ENCODE measurements around the gene CCDC57.

The CCDC57 gene

GRCh38 chr17:82100502-82101298 is 111.9 kb downstream of the CCDC57 start:
- 93% methylated on average over 22 of the region's 35 CpGs for WGBS (ENCODE audit: insufficient coverage)
- no peaks in the 10 kb centered on the region for H3K9me3 ChIP-seq (ENCODE audit: control extremely low read depth in 1 of 5, control insufficient read depth in 4 of 5, insufficient read depth in 2 of 5, low read depth in 1 of 5, low read length in 4 of 5)
- CTCF ChIA-PET = no interaction called here
- H3K4me3 ChIP-seq (ENCODE audit: control insufficient read depth in 1 of 7, extremely low read depth in 1 of 7, insufficient read depth in 4 of 7, low read depth in 2 of 7, low read length in 6 of 7) = no peak overlapping the region
- peaks cover 0 to 48% (median 30%) of the 10 kb centered on the region in 4 experiments for H3K4me1 ChIP-seq (ENCODE audit: control extremely low read depth in 1 of 4, control insufficient read depth in 4 of 4, insufficient read depth in 4 of 4, low read length in 3 of 4)
- no peak overlapping the region for H3K27ac ChIP-seq (ENCODE audit: insufficient read depth in 1 of 2, low read depth in 1 of 2, low read length in 2 of 2, poor library complexity in 1 of 2, severe bottlenecking in 2 of 2)
- no peak for DNase-seq
- POLR2A ChIA-PET = no interaction called here
- peaks cover 0 to 22% (median 7%) of the 10 kb centered on the region in 4 experiments for H3K36me3 ChIP-seq (ENCODE audit: control insufficient read depth in 4 of 4, insufficient read depth in 4 of 4, low read length in 3 of 4)
- H3K27me3 ChIP-seq (replicated peaks in 2 of 5; ENCODE audit: control insufficient read depth in 4 of 5, insufficient read depth in 5 of 5, low read length in 4 of 5) = no peaks in the 10 kb centered on the region

- ChIA-PET POLR2A (interaction anchor here (0.7 kb wide), 2 partner anchors 62 to 176 kb away, joined by 3 to 4 read pairs; partner anchors contain the start of gene DCXR), CTCF (interaction anchor here (1.0 to 2.1 kb wide), 3 partner anchors 8 to 18 kb away, joined by 3 to 6 read pairs (median 4); no protein-coding TSS in a partner anchor)
- peaks cover 0 to 31% (median 15%) of the 10 kb centered on the region in 4 experiments for H3K36me3 ChIP-seq (ENCODE audit: control insufficient read depth in 4 of 4, insufficient read depth in 4 of 4, low read length in 3 of 4)
- peak overlapping the region; percentile 40 to 80 (median 67) for H3K4me3 ChIP-seq (ENCODE audit: control insufficient read depth in 1 of 7, extremely low read depth in 1 of 7, insufficient read depth in 4 of 7, low read depth in 2 of 7, low read length in 6 of 7)
- H3K27me3 ChIP-seq (replicated peaks in 2 of 5; ENCODE audit: control insufficient read depth in 4 of 5, insufficient read depth in 5 of 5, low read length in 4 of 5) = no peaks in the 10 kb centered on the region
- WGBS (ENCODE audit: insufficient coverage) = 8% methylated on average over 69 of the region's 80 CpGs
- H3K4me1 ChIP-seq (ENCODE audit: control extremely low read depth in 1 of 4, control insufficient read depth in 4 of 4, insufficient read depth in 4 of 4, low read length in 3 of 4) = peaks cover 0 to 43% (median 25%) of the 10 kb centered on the region in 4 experiments
- DNase-seq = peak; percentile 11 to 26 (median 21)
- H3K27ac ChIP-seq (ENCODE audit: insufficient read depth in 1 of 2, low read depth in 1 of 2, low read length in 2 of 2, poor library complexity in 1 of 2, severe bottlenecking in 2 of 2) = peak overlapping the region; percentile 25 to 68
- H3K9me3 ChIP-seq (ENCODE audit: control extremely low read depth in 1 of 5, control insufficient read depth in 4 of 5, insufficient read depth in 2 of 5, low read depth in 1 of 5, low read length in 4 of 5) = no peaks in the 10 kb centered on the region
Measured at GRCh38 chr17:82098939-82099763, 113.5 kb downstream of the CCDC57 start.

- peak within 1 kb of the TSS; percentile 56 to 89 (median 75) for H3K4me3 ChIP-seq (ENCODE audit: control insufficient read depth in 1 of 7, extremely low read depth in 1 of 7, insufficient read depth in 4 of 7, low read depth in 2 of 7, low read length in 6 of 7)
- H3K4me1 ChIP-seq (ENCODE audit: control extremely low read depth in 1 of 4, control insufficient read depth in 4 of 4, insufficient read depth in 4 of 4, low read length in 3 of 4) = peaks cover 0 to 43% (median 25%) of the 10 kb centered on the region in 4 experiments
- peaks cover 0 to 37% (median 20%) of the 10 kb centered on the region in 4 experiments for H3K36me3 ChIP-seq (ENCODE audit: control insufficient read depth in 4 of 4, insufficient read depth in 4 of 4, low read length in 3 of 4)
- CTCF ChIA-PET = interaction anchor here (1.0 to 2.1 kb wide), 3 partner anchors 9 to 18 kb away, joined by 3 to 6 read pairs (median 4); no protein-coding TSS in a partner anchor
- peak within 1 kb of the TSS; percentile 25 to 75 for H3K27ac ChIP-seq (ENCODE audit: insufficient read depth in 1 of 2, low read depth in 1 of 2, low read length in 2 of 2, poor library complexity in 1 of 2, severe bottlenecking in 2 of 2)
- 0% methylated on average over 114 of the region's 124 CpGs for WGBS (ENCODE audit: insufficient coverage)
- no peaks in the 10 kb centered on the region for H3K9me3 ChIP-seq (ENCODE audit: control extremely low read depth in 1 of 5, control insufficient read depth in 4 of 5, insufficient read depth in 2 of 5, low read depth in 1 of 5, low read length in 4 of 5)
- DNase-seq = peak; percentile 93 to 96 (median 96)
- no peaks in the 10 kb centered on the region for H3K27me3 ChIP-seq (replicated peaks in 2 of 5; ENCODE audit: control insufficient read depth in 4 of 5, insufficient read depth in 5 of 5, low read length in 4 of 5)
- POLR2A ChIA-PET = interaction anchor here (0.5 to 0.8 kb wide), 7 partner anchors 17 to 362 kb away, joined by 3 to 5 read pairs (median 3); partner anchors contain the start of genes DCXR and P4HB
Measured at GRCh38 chr17:82098169-82098938, 114.3 kb downstream of the CCDC57 start, which contains the start of gene FASN. FASN (minus strand) TSS chr17:82098236; CDS start chr17:82096445, 1,791 bp downstream.

GRCh38 chr17:82097919-82098168 is 114.8 kb downstream of the CCDC57 start:
- POLR2A ChIA-PET = interaction anchor here (0.5 to 0.8 kb wide), 5 partner anchors 17 to 361 kb away, joined by 3 to 5 read pairs (median 3); partner anchors contain the start of genes DCXR and P4HB
- H3K27ac ChIP-seq (ENCODE audit: insufficient read depth in 1 of 2, low read depth in 1 of 2, low read length in 2 of 2, poor library complexity in 1 of 2, severe bottlenecking in 2 of 2) = peak overlapping the region in 1 of 2 experiments; percentile 75
- H3K4me1 ChIP-seq (ENCODE audit: control extremely low read depth in 1 of 4, control insufficient read depth in 4 of 4, insufficient read depth in 4 of 4, low read length in 3 of 4) = peaks cover 0 to 43% (median 25%) of the 10 kb centered on the region in 4 experiments
- 0% methylated on average over 35 of the region's 36 CpGs for WGBS (ENCODE audit: insufficient coverage)
- H3K9me3 ChIP-seq (ENCODE audit: control extremely low read depth in 1 of 5, control insufficient read depth in 4 of 5, insufficient read depth in 2 of 5, low read depth in 1 of 5, low read length in 4 of 5) = no peaks in the 10 kb centered on the region
- H3K4me3 ChIP-seq (ENCODE audit: control insufficient read depth in 1 of 7, extremely low read depth in 1 of 7, insufficient read depth in 4 of 7, low read depth in 2 of 7, low read length in 6 of 7) = peak overlapping the region; percentile 52 to 89 (median 75)
- peaks cover 0 to 43% (median 24%) of the 10 kb centered on the region in 4 experiments for H3K36me3 ChIP-seq (ENCODE audit: control insufficient read depth in 4 of 4, insufficient read depth in 4 of 4, low read length in 3 of 4)
- DNase-seq = no peak
- H3K27me3 ChIP-seq (replicated peaks in 2 of 5; ENCODE audit: control insufficient read depth in 4 of 5, insufficient read depth in 5 of 5, low read length in 4 of 5) = no peaks in the 10 kb centered on the region
- CTCF ChIA-PET = interaction anchor here (2.1 kb wide), 1 partner anchor 9 kb away, joined by 6 read pairs; no protein-coding TSS in a partner anchor

GRCh38 chr17:82097184-82097918 is 115.3 kb downstream of the CCDC57 start:
- DNase-seq = peak in 2 of 3 donors; percentile 16 to 36
- Histone ChIP-seq H3K27me3 (replicated peaks in 2 of 5; ENCODE audit: control insufficient read depth in 4 of 5, insufficient read depth in 5 of 5, low read length in 4 of 5) (no peaks in the 10 kb centered on the region), H3K4me1 (ENCODE audit: control extremely low read depth in 1 of 4, control insufficient read depth in 4 of 4, insufficient read depth in 4 of 4, low read length in 3 of 4) (peaks cover 0 to 43% (median 25%) of the 10 kb centered on the region in 4 experiments), H3K36me3 (ENCODE audit: control insufficient read depth in 4 of 4, insufficient read depth in 4 of 4, low read length in 3 of 4) (peaks cover 0 to 47% (median 26%) of the 10 kb centered on the region in 4 experiments), H3K9me3 (ENCODE audit: control extremely low read depth in 1 of 5, control insufficient read depth in 4 of 5, insufficient read depth in 2 of 5, low read depth in 1 of 5, low read length in 4 of 5) (no peaks in the 10 kb centered on the region), H3K4me3 (ENCODE audit: control insufficient read depth in 1 of 7, extremely low read depth in 1 of 7, insufficient read depth in 4 of 7, low read depth in 2 of 7, low read length in 6 of 7) (peak overlapping the region; percentile 52 to 89 (median 75)), H3K27ac (ENCODE audit: insufficient read depth in 1 of 2, low read depth in 1 of 2, low read length in 2 of 2, poor library complexity in 1 of 2, severe bottlenecking in 2 of 2) (peak overlapping the region in 1 of 2 experiments; percentile 75)
- ChIA-PET CTCF (interaction anchor here (2.1 kb wide), 1 partner anchor 10 kb away, joined by 6 read pairs; no protein-coding TSS in a partner anchor), POLR2A (interaction anchor here (0.5 to 0.6 kb wide), 2 partner anchors 60 to 361 kb away, joined by 3 to 5 read pairs; partner anchors contain the start of gene DCXR)
- WGBS (ENCODE audit: insufficient coverage) = under 1% methylated on average over 68 of the region's 77 CpGs

Data from common myeloid progenitor, CD34-positive (primary cell).